ENCODE results near the gene SND1. TPM values are rescaled to one million over a fixed set of nuclear protein-coding genes. Genes with fewer than 3 reads are reported as not detected.

SND1 gene
- total RNA-seq, 1 experiment from 2014 or later = 218 TPM

DNA sequence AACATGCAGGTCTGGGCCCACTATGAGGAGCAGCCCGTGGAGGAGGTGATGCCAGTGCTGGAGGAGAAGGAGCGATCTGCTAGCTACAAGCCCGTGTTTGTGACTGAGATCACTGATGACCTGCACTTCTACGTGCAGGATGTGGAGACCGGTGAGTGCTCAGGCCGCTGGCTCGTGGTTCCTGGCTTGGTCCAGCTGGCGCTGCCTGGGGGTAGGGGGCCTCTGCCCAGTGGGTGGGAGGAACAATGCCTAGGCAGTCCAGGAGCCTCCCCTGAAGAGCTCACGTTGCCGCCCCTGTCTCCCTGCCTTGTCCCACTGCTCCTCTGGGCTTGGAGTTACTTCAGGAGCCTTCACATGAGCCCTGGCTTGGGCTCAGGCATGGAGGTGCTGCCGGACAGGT, 429.4 kb downstream of the SND1 start:
- Histone ChIP-seq H3K27ac (ENCODE audit: insufficient read length, low read depth, low read length) (no peak overlapping the region), H4K20me1 (ENCODE audit: control insufficient read depth, insufficient read depth, insufficient read length) (no peaks in the 10 kb centered on the region), H2BK20ac (ENCODE audit: low read depth, low read length, poor library complexity, severe bottlenecking) (no peak overlapping the region), H3K4ac (ENCODE audit: low read depth, low read length) (no peak overlapping the region), H2BK15ac (ENCODE audit: low read depth, low read length) (no peak overlapping the region), H2AK5ac (ENCODE audit: insufficient read length, low read length) (no peak overlapping the region), H3K9me3 (ENCODE audit: control insufficient read depth, low read depth, low read length) (no peaks in the 10 kb centered on the region), H4K8ac (replicated peaks; ENCODE audit: insufficient read length, low read depth, low read length) (no peak overlapping the region), H4K91ac (ENCODE audit: insufficient read length, low read depth, low read length) (no peak overlapping the region), H3K27me3 (ENCODE audit: insufficient read depth, low read length) (no peaks in the 10 kb centered on the region), H2BK120ac (ENCODE audit: low read depth, low read length, poor library complexity, severe bottlenecking) (no peak overlapping the region), H3T11ph (ENCODE audit: low read length) (no peak overlapping the region), H3K23me2 (ENCODE audit: insufficient read length, low read depth, low read length, poor library complexity, severe bottlenecking) (no peaks in the 10 kb centered on the region), H3K23ac (ENCODE audit: insufficient read length, low read depth, low read length) (no peak overlapping the region), H2BK12ac (ENCODE audit: insufficient read length, low read depth, low read length) (no peak overlapping the region), H3K4me2 (ENCODE audit: insufficient read depth, insufficient read length, low read length) (no peak overlapping the region), H4K5ac (ENCODE audit: insufficient read length, low read depth, low read length) (no peak overlapping the region), H3K14ac (ENCODE audit: insufficient read depth, low read length) (no peak overlapping the region), H3K4me1 (ENCODE audit: insufficient read depth, low read length) (no peaks in the 10 kb centered on the region), H3K56ac (ENCODE audit: insufficient read length, low read depth, low read length) (no peak overlapping the region), H3K18ac (ENCODE audit: insufficient read length, low read depth, low read length) (no peak overlapping the region), H3K9ac (ENCODE audit: extremely low read depth, insufficient read length, low read length) (no peak overlapping the region), H3K79me1 (ENCODE audit: insufficient read depth, low read depth, low read length, poor library complexity, severe bottlenecking) (no peaks in the 10 kb centered on the region), H3K79me2 (ENCODE audit: insufficient read depth, low read length) (no peaks in the 10 kb centered on the region), H2BK5ac (ENCODE audit: insufficient read length, low read length) (no peak overlapping the region), H2AFZ (ENCODE audit: low read length) (no peak overlapping the region)
- Mint-ChIP-seq H3K36me3 (ENCODE audit: insufficient read depth in 1 of 3, low read depth in 3 of 3) (peaks cover 13 to 37% (median 15%) of the 10 kb centered on the region in 3 experiments; a peak in 6 of 7 replicates), H3K4me1 (peaks cover 0 to 2% of the 10 kb centered on the region in 2 experiments; a peak in 1 of 4 replicates), H3K27ac (peak overlapping the region in 1 of 3 experiments; percentile 70; a peak in 1 of 7 replicates), H3K9me3 (no peaks in the 10 kb centered on the region), H3K4me3 (no peak overlapping the region), H3K27me3 (ENCODE audit: low read depth) (no peaks in the 10 kb centered on the region; the same call in 1 of the 2 replicates)
- TF ChIP-seq, protein P1, sequence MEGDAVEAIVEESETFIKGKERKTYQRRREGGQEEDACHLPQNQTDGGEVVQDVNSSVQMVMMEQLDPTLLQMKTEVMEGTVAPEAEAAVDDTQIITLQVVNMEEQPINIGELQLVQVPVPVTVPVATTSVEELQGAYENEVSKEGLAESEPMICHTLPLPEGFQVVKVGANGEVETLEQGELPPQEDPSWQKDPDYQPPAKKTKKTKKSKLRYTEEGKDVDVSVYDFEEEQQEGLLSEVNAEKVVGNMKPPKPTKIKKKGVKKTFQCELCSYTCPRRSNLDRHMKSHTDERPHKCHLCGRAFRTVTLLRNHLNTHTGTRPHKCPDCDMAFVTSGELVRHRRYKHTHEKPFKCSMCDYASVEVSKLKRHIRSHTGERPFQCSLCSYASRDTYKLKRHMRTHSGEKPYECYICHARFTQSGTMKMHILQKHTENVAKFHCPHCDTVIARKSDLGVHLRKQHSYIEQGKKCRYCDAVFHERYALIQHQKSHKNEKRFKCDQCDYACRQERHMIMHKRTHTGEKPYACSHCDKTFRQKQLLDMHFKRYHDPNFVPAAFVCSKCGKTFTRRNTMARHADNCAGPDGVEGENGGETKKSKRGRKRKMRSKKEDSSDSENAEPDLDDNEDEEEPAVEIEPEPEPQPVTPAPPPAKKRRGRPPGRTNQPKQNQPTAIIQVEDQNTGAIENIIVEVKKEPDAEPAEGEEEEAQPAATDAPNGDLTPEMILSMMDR (conservative IDR thresholded peaks at IDR 0.05) = no peak
- no CpG with 5 or more reads among the region's 11 CpGs for WGBS (ENCODE audit: extremely low coverage, insufficient read length, low lambda C conversion rate)
- no peak for DNase-seq

All from H9 (cell line).